A549 (cell line): ENCODE measurements around the gene ANLN. TPM values are rescaled to one million over a fixed set of nuclear protein-coding genes. Genes with fewer than 3 reads are reported as not detected.

Experiments used
- ATAC-seq, 2 experiments: fragments of 200-7000 bp in 1 of 2; fragments of >200 bp in 1 of 2; cut with Nextera tagmentation in 1 of 2; cut with Tn5 transposase in 1 of 2; 3 replicates each; pipeline versions ENCODE4 v1.8.0 to v1.9.1; 2018 to 2020; ENCODE audit warnings: mild to moderate bottlenecking in 1 of 2, moderate library complexity in 1 of 2
- CTCF ChIA-PET: fragments of 300-600 bp; sonication (Branson Sonifier 250); formaldehyde crosslinking; extraction: SDS; loops from one replicate; lab custom pipeline; 2021; ENCODE audit warnings: antibody characterized with exemption, inconsistent platforms; lab: Yijun Ruan, JAX
- POLR2A ChIA-PET: fragments of 350-600 bp; formaldehyde crosslinking; extraction: SDS; loops from one replicate; lab custom pipeline; 2021; ENCODE audit warnings: antibody characterized with exemption, inconsistent platforms; lab: Yijun Ruan, JAX
- DNase-seq, 2 experiments: peaks; one replicate each; pipeline versions ENCODE4 v3.0.0 to v3.0.0-alpha.2; 2011 to 2016; ENCODE audit warnings: low read depth in 1 of 2, low spot score in 1 of 2
- FAIRE-seq: peaks from 2 replicates; lab custom pipeline; 2011; peaks lifted over from hg19 to GRCh38; lab: Jason Lieb, UNC
- H3K27ac ChIP-seq, 2 experiments: fragments of >200 bp; sonication (Bioruptor Twin); formaldehyde crosslinking; 3 replicates each; pipeline ENCODE4 v1.5.1; 2016 to 2017
- H3K4me1 ChIP-seq: fragments of >200 bp; sonication (Bioruptor Twin); formaldehyde crosslinking; 3 replicates; pipeline ENCODE4 v1.6.1; 2016
- H3K4me2 ChIP-seq: fragments of >200 bp; sonication (Bioruptor Twin); formaldehyde crosslinking; 3 replicates; pipeline ENCODE4 v1.6.1; 2016
- H3K4me3 ChIP-seq: fragments of >200 bp; sonication (Bioruptor Twin); formaldehyde crosslinking; 3 replicates; pipeline ENCODE4 v1.5.1; 2016
- H3K9me3 ChIP-seq: fragments of >200 bp; sonication (Bioruptor Twin); formaldehyde crosslinking; 3 replicates; pipeline ENCODE4 v1.6.1; 2016
- BHLHE40 ChIP-seq: IDR thresholded peaks from 2 replicates; pipeline ENCODE4 v1.6.1; 2012; ENCODE audit warnings: low read depth, low read length, inconsistent platforms
- CBX2 ChIP-seq: fragments of 200-600 bp; sonication (generic); IDR thresholded peaks from 2 replicates; pipeline ENCODE4 v1.6.1; 2016; ENCODE audit warnings: low read depth, mild to moderate bottlenecking, borderline replicate concordance
- CHD4 ChIP-seq: fragments of 200-600 bp; sonication (generic); IDR thresholded peaks from 2 replicates; pipeline ENCODE4 v1.6.1; 2016; ENCODE audit warnings: antibody characterized with exemption, mild to moderate bottlenecking, borderline replicate concordance
- EHMT2 ChIP-seq: fragments of 200-600 bp; sonication (generic); IDR thresholded peaks from 2 replicates; pipeline ENCODE4 v1.6.1; 2016; ENCODE audit warnings: antibody characterized with exemption, low read depth, mild to moderate bottlenecking, moderate library complexity
- FOSL2 ChIP-seq, 2 experiments: fragments of 450-650 bp in 1 of 2; fragments of >200 bp in 1 of 2; sonication (Bioruptor Twin) in 1 of 2; formaldehyde crosslinking; IDR thresholded peaks; 2 replicates each; pipeline versions ENCODE4 v1.5.0 to v1.6.1; 2016 to 2020; ENCODE audit warnings: mild to moderate bottlenecking in 1 of 2, moderate library complexity in 1 of 2
- GATA3 ChIP-seq: IDR thresholded peaks from 2 replicates; pipeline ENCODE4 v1.6.1; 2012; ENCODE audit warnings: borderline replicate concordance
- HDAC2 ChIP-seq: fragments of 200-600 bp; sonication (generic); IDR thresholded peaks from 2 replicates; pipeline ENCODE4 v1.6.1; 2016
- HEYL ChIP-seq: fragments of 250-450 bp; sonication (Bioruptor Pico); IDR thresholded peaks from 2 replicates; pipeline ENCODE4 v1.8.0; 2021; ENCODE audit warnings: mild to moderate bottlenecking, moderate library complexity
- HOXA7 ChIP-seq: fragments of 250-450 bp; sonication (Bioruptor Pico); IDR thresholded peaks from 2 replicates; pipeline ENCODE4 v1.5.0; 2020; ENCODE audit warnings: mild to moderate bottlenecking, moderate library complexity
- HOXB5 ChIP-seq: fragments of 250-450 bp; sonication (Bioruptor Pico); IDR thresholded peaks from 2 replicates; pipeline ENCODE4 v1.5.0; 2020; ENCODE audit warnings: mild to moderate bottlenecking, moderate library complexity
- MAFK ChIP-seq: fragments of 450-650 bp; IDR thresholded peaks from 2 replicates; pipeline ENCODE4 v1.6.1; 2014; ENCODE audit not compliant: partially characterized antibody
- MAZ ChIP-seq: fragments of 150-350 bp; IDR thresholded peaks from 2 replicates; pipeline ENCODE4 v1.6.1; 2014; ENCODE audit warnings: antibody characterized with exemption, low read depth, low read length, borderline replicate concordance
- NFE2L2 ChIP-seq: fragments of 150-350 bp; conservative IDR thresholded peaks from 2 replicates; pipeline ENCODE4 v1.6.1; 2014; ENCODE audit warnings: low read length
- NPAS2 ChIP-seq: fragments of 250-450 bp; sonication (Bioruptor Pico); IDR thresholded peaks from 2 replicates; pipeline ENCODE4 v1.8.0; 2022; ENCODE audit warnings: mild to moderate bottlenecking, moderate library complexity, borderline replicate concordance
- NR3C1 ChIP-seq: fragments of >200 bp; sonication (Bioruptor Twin); formaldehyde crosslinking; IDR thresholded peaks from 3 replicates; pipeline ENCODE4 v1.6.1; 2017
- PHF8 ChIP-seq: fragments of 200-600 bp; sonication (generic); IDR thresholded peaks from 2 replicates; pipeline ENCODE4 v1.6.1; 2016; ENCODE audit warnings: low read depth, mild to moderate bottlenecking, antibody characterized with exemption, moderate library complexity, borderline replicate concordance
- POLR2A ChIP-seq: IDR thresholded peaks from 2 replicates; pipeline ENCODE4 v1.6.1; 2012; ENCODE audit warnings: mild to moderate bottlenecking, low read length
- POLR2AphosphoS2 ChIP-seq: conservative IDR thresholded peaks from 2 replicates; pipeline ENCODE4 v1.6.1; 2012; ENCODE audit warnings: low read length, improper control_type of control experiment, inconsistent platforms
- RAD21 ChIP-seq, 2 experiments: fragments of >200 bp in 1 of 2; sonication (Bioruptor Twin) in 1 of 2; formaldehyde crosslinking in 1 of 2; IDR thresholded peaks in 1 of 2; conservative IDR thresholded peaks in 1 of 2; 2 replicates in 1 of 2; 3 replicates in 1 of 2; pipeline ENCODE4 v1.6.1; 2012 to 2018; ENCODE audit warnings: inconsistent platforms in 1 of 2
- RCOR1 ChIP-seq: fragments of 150-350 bp; IDR thresholded peaks from 2 replicates; pipeline ENCODE4 v1.6.1; 2014; ENCODE audit warnings: antibody characterized with exemption, low read length, low read depth
- SREBF2 ChIP-seq: fragments of 450-650 bp; IDR thresholded peaks from 2 replicates; pipeline ENCODE4 v1.6.1; 2014; ENCODE audit warnings: mild to moderate bottlenecking, moderate library complexity
- TFCP2L1 ChIP-seq: fragments of 250-450 bp; sonication (Bioruptor Pico); IDR thresholded peaks from 2 replicates; pipeline ENCODE4 v1.5.0; 2021; ENCODE audit warnings: mild to moderate bottlenecking
- TP53 ChIP-seq: fragments of 250-450 bp; sonication (Bioruptor Pico); IDR thresholded peaks from 2 replicates; pipeline ENCODE4 v1.5.0; 2021; ENCODE audit warnings: mild to moderate bottlenecking, moderate library complexity
- ZFP36 ChIP-seq: fragments of 450-650 bp; IDR thresholded peaks from 2 replicates; pipeline ENCODE4 v1.6.1; 2014; ENCODE audit warnings: borderline replicate concordance; ENCODE audit not compliant: partially characterized antibody
- WGBS: methylation state at CpG from one replicate; pipeline ENCODE4 v1.1.6; 2017; ENCODE audit errors: missing lambda C conversion rate; 5-methylcytosine and 5-hydroxymethylcytosine counted together
- polyA plus RNA-seq, 4 experiments: library from polyadenylated mRNA; depleted of rRNA in 3 of 4; stranded (reverse); fragments of >200 nt; fragmentation: RNase III in 1 of 4; extraction: RNeasy Plus Mini Kit Qiagen cat#74134 plus additional on column Dnase treatment in 1 of 4; gene quantifications; 2 replicates in 3 of 4; 3 replicates in 1 of 4; pipeline ENCODE4 v1.2.3, GENCODE V29; 2011 to 2017
- TF ChIP-seq, protein P1 (sequence below): fragments of 450-650 bp; IDR thresholded peaks from 2 replicates; pipeline ENCODE4 v1.6.1; 2014; ENCODE audit warnings: antibody characterized with exemption
- TF ChIP-seq, protein P2 (sequence below): fragments of 250-450 bp; sonication (Bioruptor Pico); IDR thresholded peaks from 2 replicates; pipeline ENCODE4 v1.5.0; 2021; ENCODE audit warnings: mild to moderate bottlenecking, moderate library complexity, borderline replicate concordance
- TF ChIP-seq, protein P3 (sequence below): fragments of >200 bp; sonication (Bioruptor Twin); formaldehyde crosslinking; IDR thresholded peaks from 2 replicates; pipeline ENCODE4 v1.6.1; 2016
- TF ChIP-seq, protein P4 (sequence below): IDR thresholded peaks from 2 replicates; pipeline ENCODE4 v1.6.1; 2012
- TF ChIP-seq, protein P5 (sequence below): fragments of >200 bp; sonication (Bioruptor Twin); formaldehyde crosslinking; IDR thresholded peaks from 3 replicates; pipeline ENCODE4 v1.6.1; 2016
- TF ChIP-seq, protein P6 (sequence below): fragments of 200-600 bp; sonication (generic); IDR thresholded peaks from 2 replicates; pipeline ENCODE4 v1.6.1; 2016; ENCODE audit warnings: antibody characterized with exemption, mild to moderate bottlenecking, moderate library complexity

The ANLN gene
- polyA plus RNA-seq, 2 of the 4 experiments (the other 2 are of a cell fraction): 52.4 to 72.9 TPM

DNA sequence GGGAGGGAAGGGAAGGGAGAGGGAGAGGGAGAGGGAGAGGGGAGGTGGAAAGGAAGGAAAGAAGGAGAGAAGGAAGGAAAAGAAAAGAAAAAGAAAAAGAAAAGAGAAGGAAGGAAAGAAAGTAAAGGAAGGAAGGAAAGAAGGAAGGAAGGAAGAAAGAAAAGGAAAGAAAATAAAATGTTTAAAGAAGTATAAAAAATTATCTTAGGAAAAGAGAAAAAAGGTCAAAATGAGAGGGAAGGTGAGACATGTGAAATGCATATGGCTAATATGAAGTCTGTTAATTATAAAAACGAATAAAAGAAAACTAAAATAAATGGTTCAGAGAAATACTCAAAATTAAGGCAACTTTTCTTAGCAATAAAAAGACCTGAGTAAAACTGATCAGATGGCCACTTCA lies 46.1 kb upstream of the ANLN start:
- H3K27ac ChIP-seq: no peak overlapping the region
- no peaks in the 10 kb centered on the region for H3K9me3 ChIP-seq
- no peak for TF ChIP-seq FOSL2 (IDR thresholded peaks at IDR 0.05)
- no peak for TF ChIP-seq FOSL2 (CRISPR knock-in tag; IDR thresholded peaks at IDR 0.05)
- TF ChIP-seq, protein P1, sequence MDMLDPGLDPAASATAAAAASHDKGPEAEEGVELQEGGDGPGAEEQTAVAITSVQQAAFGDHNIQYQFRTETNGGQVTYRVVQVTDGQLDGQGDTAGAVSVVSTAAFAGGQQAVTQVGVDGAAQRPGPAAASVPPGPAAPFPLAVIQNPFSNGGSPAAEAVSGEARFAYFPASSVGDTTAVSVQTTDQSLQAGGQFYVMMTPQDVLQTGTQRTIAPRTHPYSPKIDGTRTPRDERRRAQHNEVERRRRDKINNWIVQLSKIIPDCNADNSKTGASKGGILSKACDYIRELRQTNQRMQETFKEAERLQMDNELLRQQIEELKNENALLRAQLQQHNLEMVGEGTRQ: no peak
- no peak for TF ChIP-seq MAFK
- TF ChIP-seq RAD21 (conservative IDR thresholded peaks at IDR 0.05 in 1 of 2, IDR thresholded peaks at IDR 0.05 in 1 of 2): no peak
- no peak for TF ChIP-seq GATA3
- TF ChIP-seq ZFP36: no peak
- no peak for TF ChIP-seq TFCP2L1
- TF ChIP-seq CHD4: no peak
- no peak for TF ChIP-seq PHF8
- TF ChIP-seq, protein P2, sequence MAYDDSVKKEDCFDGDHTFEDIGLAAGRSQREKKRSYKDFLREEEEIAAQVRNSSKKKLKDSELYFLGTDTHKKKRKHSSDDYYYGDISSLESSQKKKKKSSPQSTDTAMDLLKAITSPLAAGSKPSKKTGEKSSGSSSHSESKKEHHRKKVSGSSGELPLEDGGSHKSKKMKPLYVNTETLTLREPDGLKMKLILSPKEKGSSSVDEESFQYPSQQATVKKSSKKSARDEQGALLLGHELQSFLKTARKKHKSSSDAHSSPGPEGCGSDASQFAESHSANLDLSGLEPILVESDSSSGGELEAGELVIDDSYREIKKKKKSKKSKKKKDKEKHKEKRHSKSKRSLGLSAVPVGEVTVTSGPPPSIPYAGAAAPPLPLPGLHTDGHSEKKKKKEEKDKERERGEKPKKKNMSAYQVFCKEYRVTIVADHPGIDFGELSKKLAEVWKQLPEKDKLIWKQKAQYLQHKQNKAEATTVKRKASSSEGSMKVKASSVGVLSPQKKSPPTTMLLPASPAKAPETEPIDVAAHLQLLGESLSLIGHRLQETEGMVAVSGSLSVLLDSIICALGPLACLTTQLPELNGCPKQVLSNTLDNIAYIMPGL (CRISPR knock-in tag): no peak
- TF ChIP-seq NFE2L2: no peak
- TF ChIP-seq EHMT2: no peak
- TF ChIP-seq SREBF2: no peak
- TF ChIP-seq, protein P3, sequence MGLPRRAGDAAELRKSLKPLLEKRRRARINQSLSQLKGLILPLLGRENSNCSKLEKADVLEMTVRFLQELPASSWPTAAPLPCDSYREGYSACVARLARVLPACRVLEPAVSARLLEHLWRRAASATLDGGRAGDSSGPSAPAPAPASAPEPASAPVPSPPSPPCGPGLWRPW: no peak
- TF ChIP-seq, protein P4, sequence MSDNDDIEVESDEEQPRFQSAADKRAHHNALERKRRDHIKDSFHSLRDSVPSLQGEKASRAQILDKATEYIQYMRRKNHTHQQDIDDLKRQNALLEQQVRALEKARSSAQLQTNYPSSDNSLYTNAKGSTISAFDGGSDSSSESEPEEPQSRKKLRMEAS: no peak
- no peak for TF ChIP-seq POLR2AphosphoS2
- no peak for TF ChIP-seq CBX2
- FAIRE-seq: no peak
- ATAC-seq: no peak
- CTCF ChIA-PET: interaction anchor here (1.9 kb wide), 1 partner anchor 24 kb away, joined by 10 read pairs; a partner anchor contains a TSS
- DNase-seq: no peak
- no peak overlapping the region for H3K4me2 ChIP-seq
- POLR2A ChIA-PET: no interaction called here
- H3K4me3 ChIP-seq: no peak overlapping the region
- H3K4me1 ChIP-seq: peaks cover 14% of the 10 kb centered on the region; the same call in 2 of the 3 replicates
- WGBS: 44% methylated on average over 1 of the region's 1 CpG

DNA sequence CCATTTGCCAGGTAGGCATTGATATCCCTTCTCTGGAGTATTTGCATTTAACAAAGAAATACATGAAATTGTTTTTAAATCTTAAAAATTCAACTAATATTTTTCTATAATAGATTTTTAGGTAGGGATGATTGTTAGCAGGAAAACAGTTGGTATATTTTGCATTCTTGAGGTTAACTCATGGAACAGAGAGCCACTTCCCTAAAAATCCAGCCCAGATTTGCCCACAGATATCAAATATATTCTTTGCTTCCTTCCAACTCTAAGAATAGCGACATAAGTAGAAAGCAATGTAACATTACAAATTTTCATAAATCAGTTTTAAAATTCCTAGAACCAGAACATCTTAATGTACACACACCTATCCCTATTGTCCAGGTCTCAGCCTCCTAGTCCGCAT lies 45.0 kb upstream of the ANLN start:
- ChIA-PET CTCF (no interaction called here), POLR2A (no interaction called here)
- Histone ChIP-seq H3K27ac (no peak overlapping the region), H3K9me3 (no peaks in the 10 kb centered on the region), H3K4me2 (no peak overlapping the region), H3K4me3 (no peak overlapping the region), H3K4me1 (peaks cover 17% of the 10 kb centered on the region; the same call in 2 of the 3 replicates)
- FAIRE-seq (no peak), DNase-seq (no peak), ATAC-seq (no peak)
- WGBS: 93% methylated on average over 2 of the region's 2 CpGs
- no peak for TF ChIP-seq BHLHE40
- TF ChIP-seq HOXA7 (CRISPR knock-in tag): no peak
- TF ChIP-seq HOXB5: no peak
- TF ChIP-seq, protein P1: no peak
- no peak for TF ChIP-seq HEYL
- TF ChIP-seq NPAS2 (CRISPR knock-in tag): no peak
- TF ChIP-seq MAFK: no peak
- TF ChIP-seq POLR2A: no peak
- no peak for TF ChIP-seq MAZ
- TF ChIP-seq PHF8: no peak
- TF ChIP-seq TP53 (CRISPR knock-in tag): no peak
- TF ChIP-seq, protein P5, sequence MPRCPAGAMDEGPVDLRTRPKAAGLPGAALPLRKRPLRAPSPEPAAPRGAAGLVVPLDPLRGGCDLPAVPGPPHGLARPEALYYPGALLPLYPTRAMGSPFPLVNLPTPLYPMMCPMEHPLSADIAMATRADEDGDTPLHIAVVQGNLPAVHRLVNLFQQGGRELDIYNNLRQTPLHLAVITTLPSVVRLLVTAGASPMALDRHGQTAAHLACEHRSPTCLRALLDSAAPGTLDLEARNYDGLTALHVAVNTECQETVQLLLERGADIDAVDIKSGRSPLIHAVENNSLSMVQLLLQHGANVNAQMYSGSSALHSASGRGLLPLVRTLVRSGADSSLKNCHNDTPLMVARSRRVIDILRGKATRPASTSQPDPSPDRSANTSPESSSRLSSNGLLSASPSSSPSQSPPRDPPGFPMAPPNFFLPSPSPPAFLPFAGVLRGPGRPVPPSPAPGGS: no peak
- TF ChIP-seq RCOR1: no peak
- no peak for TF ChIP-seq HDAC2
- no peak for TF ChIP-seq NR3C1
- TF ChIP-seq, protein P6, sequence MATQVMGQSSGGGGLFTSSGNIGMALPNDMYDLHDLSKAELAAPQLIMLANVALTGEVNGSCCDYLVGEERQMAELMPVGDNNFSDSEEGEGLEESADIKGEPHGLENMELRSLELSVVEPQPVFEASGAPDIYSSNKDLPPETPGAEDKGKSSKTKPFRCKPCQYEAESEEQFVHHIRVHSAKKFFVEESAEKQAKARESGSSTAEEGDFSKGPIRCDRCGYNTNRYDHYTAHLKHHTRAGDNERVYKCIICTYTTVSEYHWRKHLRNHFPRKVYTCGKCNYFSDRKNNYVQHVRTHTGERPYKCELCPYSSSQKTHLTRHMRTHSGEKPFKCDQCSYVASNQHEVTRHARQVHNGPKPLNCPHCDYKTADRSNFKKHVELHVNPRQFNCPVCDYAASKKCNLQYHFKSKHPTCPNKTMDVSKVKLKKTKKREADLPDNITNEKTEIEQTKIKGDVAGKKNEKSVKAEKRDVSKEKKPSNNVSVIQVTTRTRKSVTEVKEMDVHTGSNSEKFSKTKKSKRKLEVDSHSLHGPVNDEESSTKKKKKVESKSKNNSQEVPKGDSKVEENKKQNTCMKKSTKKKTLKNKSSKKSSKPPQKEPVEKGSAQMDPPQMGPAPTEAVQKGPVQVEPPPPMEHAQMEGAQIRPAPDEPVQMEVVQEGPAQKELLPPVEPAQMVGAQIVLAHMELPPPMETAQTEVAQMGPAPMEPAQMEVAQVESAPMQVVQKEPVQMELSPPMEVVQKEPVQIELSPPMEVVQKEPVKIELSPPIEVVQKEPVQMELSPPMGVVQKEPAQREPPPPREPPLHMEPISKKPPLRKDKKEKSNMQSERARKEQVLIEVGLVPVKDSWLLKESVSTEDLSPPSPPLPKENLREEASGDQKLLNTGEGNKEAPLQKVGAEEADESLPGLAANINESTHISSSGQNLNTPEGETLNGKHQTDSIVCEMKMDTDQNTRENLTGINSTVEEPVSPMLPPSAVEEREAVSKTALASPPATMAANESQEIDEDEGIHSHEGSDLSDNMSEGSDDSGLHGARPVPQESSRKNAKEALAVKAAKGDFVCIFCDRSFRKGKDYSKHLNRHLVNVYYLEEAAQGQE: no peak
- TF ChIP-seq, protein P4: no peak
